HFFc6 (cell line): Measurements from ENCODE around the gene MCOLN1. TPM values are rescaled to one million over a fixed set of nuclear protein-coding genes. Genes with fewer than 3 reads are reported as not detected.
"Not testable (repeated sequence)": the region's sequence is repeated elsewhere in the genome, so short reads cannot be mapped to it uniquely, and the experiment has no call there.

Experiments
- DNase-seq: peaks from one replicate; pipeline ENCODE4 v3.0.0-alpha.2; 2018
- H3K27ac Mint-ChIP-seq: 2 replicates; pipeline ENCODE4 v1.8.0; 2020; ENCODE audit warnings: mild to moderate bottlenecking, mixed read lengths
- H3K27me3 Mint-ChIP-seq: 2 replicates; pipeline ENCODE4 v1.8.0; 2021; ENCODE audit warnings: mild to moderate bottlenecking, moderate library complexity, mixed read lengths; ENCODE audit not compliant: insufficient read depth
- H3K36me3 Mint-ChIP-seq: 2 replicates; pipeline ENCODE4 v1.8.0; 2021; ENCODE audit warnings: low read depth, mixed read lengths
- H3K4me1 Mint-ChIP-seq: 2 replicates; pipeline ENCODE4 v1.8.0; 2020; ENCODE audit warnings: low read depth, mixed read lengths
- H3K4me3 Mint-ChIP-seq: 2 replicates; pipeline ENCODE4 v1.8.0; 2020; ENCODE audit warnings: mild to moderate bottlenecking, moderate library complexity, mixed read lengths
- H3K9me3 Mint-ChIP-seq: 2 replicates; pipeline ENCODE4 v1.8.0; 2020; ENCODE audit warnings: mild to moderate bottlenecking, mixed read lengths
- total RNA-seq, 6 experiments: library from RNA; stranded (reverse); fragmentation: NEBNext Ultra II Directional; extraction: Animal tissue kit (Norgen Biotek cat#: 25700); gene quantifications; 2 replicates in 1 of 6; 3 replicates in 5 of 6; pipeline ENCODE4 v1.2.3, GENCODE V29; 2021
- TF ChIP-seq, protein P1 (sequence below): fragments of 200-600 bp; sonication (generic); IDR thresholded peaks from 2 replicates; pipeline ENCODE4 v1.5.0; 2021; ENCODE audit warnings: antibody characterized with exemption, mild to moderate bottlenecking

Gene MCOLN1
- total RNA-seq, 6 experiments from 2014 or later, result 18.2 to 28.7 (median 21.3) TPM

DNA sequence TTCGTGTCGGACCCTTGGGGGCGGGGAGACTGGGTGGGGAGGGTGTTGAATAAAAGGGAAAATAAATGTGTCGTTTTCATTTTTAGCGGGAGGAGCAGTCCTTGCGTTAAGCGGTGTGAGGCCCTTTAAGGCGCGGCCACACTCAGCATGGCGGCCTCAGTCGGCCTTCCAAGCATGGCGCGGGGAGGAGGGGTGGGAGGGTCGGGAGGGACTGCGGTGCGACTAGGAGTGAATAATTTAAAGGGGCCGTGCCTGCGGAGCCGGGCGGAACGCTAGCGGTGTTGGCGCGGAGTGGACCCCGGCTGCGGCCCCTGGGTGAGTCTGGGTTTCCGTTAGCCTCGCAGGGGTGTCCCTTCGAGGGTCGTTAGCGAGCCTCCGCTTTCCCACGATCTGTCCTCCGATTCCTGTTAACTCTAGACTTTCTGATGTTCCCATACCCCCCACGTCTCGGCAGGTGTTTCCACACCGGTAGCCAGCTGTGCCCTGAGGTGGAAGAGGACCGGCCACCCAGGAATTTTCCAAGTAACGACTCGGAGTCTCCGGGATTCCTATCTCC is 11.6 kb downstream of the MCOLN1 start:
- TF ChIP-seq, protein P1, sequence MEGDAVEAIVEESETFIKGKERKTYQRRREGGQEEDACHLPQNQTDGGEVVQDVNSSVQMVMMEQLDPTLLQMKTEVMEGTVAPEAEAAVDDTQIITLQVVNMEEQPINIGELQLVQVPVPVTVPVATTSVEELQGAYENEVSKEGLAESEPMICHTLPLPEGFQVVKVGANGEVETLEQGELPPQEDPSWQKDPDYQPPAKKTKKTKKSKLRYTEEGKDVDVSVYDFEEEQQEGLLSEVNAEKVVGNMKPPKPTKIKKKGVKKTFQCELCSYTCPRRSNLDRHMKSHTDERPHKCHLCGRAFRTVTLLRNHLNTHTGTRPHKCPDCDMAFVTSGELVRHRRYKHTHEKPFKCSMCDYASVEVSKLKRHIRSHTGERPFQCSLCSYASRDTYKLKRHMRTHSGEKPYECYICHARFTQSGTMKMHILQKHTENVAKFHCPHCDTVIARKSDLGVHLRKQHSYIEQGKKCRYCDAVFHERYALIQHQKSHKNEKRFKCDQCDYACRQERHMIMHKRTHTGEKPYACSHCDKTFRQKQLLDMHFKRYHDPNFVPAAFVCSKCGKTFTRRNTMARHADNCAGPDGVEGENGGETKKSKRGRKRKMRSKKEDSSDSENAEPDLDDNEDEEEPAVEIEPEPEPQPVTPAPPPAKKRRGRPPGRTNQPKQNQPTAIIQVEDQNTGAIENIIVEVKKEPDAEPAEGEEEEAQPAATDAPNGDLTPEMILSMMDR, result no peak
- peaks cover 19% of the 10 kb centered on the region for H3K4me1 Mint-ChIP-seq
- H3K36me3 Mint-ChIP-seq, result peaks cover 10% of the 10 kb centered on the region
- peak overlapping the region; percentile 97 for H3K27ac Mint-ChIP-seq
- peak; percentile 75 for DNase-seq
- H3K4me3 Mint-ChIP-seq, result peak overlapping the region; percentile 98
- peaks cover 3% of the 10 kb centered on the region for H3K27me3 Mint-ChIP-seq
- no peaks in the 10 kb centered on the region for H3K9me3 Mint-ChIP-seq

DNA sequence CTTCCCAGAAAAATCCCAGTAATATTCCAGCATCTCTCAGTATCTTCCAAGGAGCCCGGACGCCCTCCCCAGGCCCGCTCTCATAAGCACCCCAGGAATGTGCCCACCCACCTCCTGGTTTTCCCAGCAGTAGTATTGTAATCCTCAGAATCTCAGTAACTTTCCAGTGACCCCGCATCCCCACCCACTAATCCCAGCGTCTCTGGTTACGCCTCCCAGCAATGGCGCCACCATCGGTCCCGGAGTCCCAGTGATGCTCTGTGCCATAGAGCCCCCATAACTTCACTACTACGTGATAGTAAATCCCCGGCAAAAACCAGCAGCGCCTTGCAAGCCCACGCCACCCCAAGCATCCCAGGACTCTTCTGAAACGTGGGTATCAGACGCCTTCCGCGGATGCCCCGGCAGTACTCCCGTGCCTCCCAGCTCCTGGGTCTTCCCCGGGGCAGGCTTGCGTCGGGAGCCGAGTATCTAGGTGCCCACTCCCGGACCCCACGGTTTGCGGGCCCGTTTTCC is 12.2 kb downstream of the MCOLN1 start:
- peak; percentile 89 for DNase-seq
- H3K36me3 Mint-ChIP-seq, result peaks cover 11% of the 10 kb centered on the region
- H3K4me1 Mint-ChIP-seq, result peaks cover 19% of the 10 kb centered on the region
- H3K9me3 Mint-ChIP-seq, result no peaks in the 10 kb centered on the region
- H3K4me3 Mint-ChIP-seq, result peak overlapping the region; percentile 98
- H3K27me3 Mint-ChIP-seq, result peaks cover 3% of the 10 kb centered on the region
- TF ChIP-seq, protein P1, result peak; percentile 49
- H3K27ac Mint-ChIP-seq, result peak overlapping the region; percentile 97

DNA sequence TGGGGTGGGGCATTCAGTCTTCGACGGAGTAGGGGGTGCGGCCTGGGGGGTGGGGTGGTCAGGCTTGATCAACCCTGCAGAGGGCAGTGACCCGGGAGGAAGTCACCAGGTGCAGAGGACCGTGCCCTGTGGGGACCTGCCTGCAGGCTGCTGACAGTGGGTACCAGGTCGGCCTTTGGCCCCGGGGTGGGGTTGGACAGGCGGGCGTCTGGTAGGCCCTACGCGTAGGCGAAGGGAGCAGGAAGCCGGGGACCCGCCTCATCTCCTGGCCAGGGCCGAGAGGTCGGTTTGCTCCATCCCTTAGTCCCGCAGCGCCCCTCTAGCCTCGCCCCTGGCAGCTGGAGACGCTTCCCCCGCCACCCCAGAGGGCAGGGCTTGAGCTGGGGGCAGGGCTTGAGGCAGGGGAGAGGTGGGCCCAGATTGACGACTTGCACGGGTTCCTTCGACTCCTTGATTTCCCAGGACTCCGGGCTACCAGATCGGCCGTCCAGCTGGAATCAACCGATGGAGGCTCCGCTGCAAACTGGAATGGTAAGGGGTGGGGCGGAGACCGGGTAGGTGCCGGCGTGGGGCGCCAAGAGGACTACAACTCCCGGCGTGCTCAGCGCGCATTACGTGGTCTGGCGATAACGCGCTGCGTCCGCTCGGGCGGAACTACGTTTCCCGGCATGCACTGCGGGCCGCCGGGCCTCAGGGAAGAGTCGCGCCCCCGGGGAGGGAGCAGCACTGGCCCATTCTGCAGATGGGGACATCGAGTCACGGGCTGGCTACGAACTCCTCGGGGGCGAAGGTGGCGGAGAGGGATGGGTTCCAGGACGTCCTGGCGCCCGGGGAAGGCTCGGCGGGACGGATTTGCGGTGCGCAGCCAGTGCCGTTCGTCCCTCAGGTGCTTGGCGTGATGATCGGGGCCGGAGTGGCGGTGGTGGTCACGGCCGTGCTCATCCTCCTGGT is 12.9 kb downstream of the MCOLN1 start, which contains the start of gene PNPLA6:
Gene PNPLA6 (plus strand): TSS at position 671 of the 951 bp plus-strand sequence. CDS start 72 bp downstream, at position 743.
- Mint-ChIP-seq H3K27ac (peak within 1 kb of the TSS; percentile 97), H3K36me3 (peaks cover 15% of the 10 kb centered on the region), H3K9me3 (no peaks in the 10 kb centered on the region), H3K27me3 (peaks cover 3% of the 10 kb centered on the region), H3K4me1 (peaks cover 19% of the 10 kb centered on the region), H3K4me3 (peak within 1 kb of the TSS; percentile 98)
- TF ChIP-seq, protein P1, result no peak
- peak; percentile 90 for DNase-seq

DNA sequence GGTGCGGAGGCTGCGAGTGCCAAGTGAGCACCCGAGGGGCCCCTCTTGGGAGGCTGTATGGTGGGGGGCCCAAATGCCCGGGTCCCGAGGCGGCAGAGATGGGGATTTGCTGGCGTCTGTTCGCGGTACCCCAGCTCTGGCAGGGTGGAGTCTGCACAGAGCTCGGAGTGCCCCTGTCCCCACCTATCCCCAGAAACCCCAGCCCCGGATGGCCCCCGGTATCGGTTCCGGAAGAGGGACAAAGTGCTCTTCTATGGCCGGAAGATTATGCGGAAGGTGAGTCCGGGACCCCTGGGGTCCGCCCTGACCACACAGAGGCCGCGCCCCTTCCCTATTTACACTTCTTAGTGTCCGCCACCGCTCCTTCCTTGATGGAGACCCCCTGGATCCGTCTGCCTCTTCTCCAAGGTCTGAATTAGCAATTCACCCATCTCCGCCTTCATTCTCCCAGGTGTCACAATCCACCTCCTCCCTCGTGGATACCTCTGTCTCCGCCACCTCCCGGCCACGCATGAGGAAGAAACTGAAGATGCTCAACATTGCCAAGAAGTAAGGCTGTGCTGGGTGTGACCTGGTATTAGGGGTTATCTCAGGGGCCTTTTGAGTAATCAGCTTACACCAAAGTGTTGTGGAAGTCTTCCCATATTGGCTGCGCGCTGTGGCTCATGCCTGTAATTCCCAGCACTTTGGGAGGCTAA is 13.7 kb downstream of the MCOLN1 start:
- Mint-ChIP-seq H3K27ac (peak overlapping the region; percentile 43; the same call in 1 of the 2 replicates), H3K36me3 (peaks cover 17% of the 10 kb centered on the region), H3K9me3 (no peaks in the 10 kb centered on the region), H3K4me3 (peak overlapping the region; percentile 98), H3K27me3 (peaks cover 3% of the 10 kb centered on the region), H3K4me1 (peaks cover 19% of the 10 kb centered on the region)
- TF ChIP-seq, protein P1, result no peak
- DNase-seq, result no peak

DNA sequence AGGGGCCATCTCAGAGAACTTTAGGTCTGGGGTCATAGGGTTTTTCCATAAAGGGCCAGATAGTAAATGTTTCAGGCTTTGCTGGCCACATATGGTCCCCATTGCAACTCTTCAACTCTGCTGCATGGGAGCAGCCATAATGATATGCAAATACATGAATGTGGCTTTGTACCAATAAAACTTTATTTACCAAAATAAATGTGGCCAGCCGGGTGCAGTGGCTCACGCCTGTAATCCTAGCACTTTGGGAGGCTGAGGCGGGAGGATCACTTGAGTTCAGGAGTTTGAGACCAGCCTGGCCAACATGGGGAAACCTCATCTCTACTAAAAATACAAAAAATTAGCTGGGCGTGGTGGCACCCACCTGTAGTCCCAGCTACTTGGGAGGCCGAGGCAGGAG is 16.6 kb downstream of the MCOLN1 start:
- not testable (repeated sequence) for H3K4me3 Mint-ChIP-seq, H3K27ac Mint-ChIP-seq, H3K27me3 Mint-ChIP-seq, H3K4me1 Mint-ChIP-seq, H3K9me3 Mint-ChIP-seq, DNase-seq
- peaks cover 21% of the 10 kb centered on the region for H3K36me3 Mint-ChIP-seq
